Stimulated activated CD8-positive, alpha-beta memory T cell treated with anti-CD3 and anti-CD28 coated beads, Interleukin-15, amount 100 ng/mL, for 24 hours (primary cell): ENCODE data around the gene WDR81.

Source experiments
- DNase-seq: peaks from one replicate; pipeline ENCODE4 v3.0.0-alpha.2; 2020; ENCODE audit warnings: low read depth

The WDR81 gene

GRCh38 chr17:1782171-1782567, 57.7 kb downstream of the WDR81 start:
- DNase-seq, result no peak

GRCh38 chr17:1783271-1783670, 58.8 kb downstream of the WDR81 start:
- DNase-seq, result no peak

DNA sequence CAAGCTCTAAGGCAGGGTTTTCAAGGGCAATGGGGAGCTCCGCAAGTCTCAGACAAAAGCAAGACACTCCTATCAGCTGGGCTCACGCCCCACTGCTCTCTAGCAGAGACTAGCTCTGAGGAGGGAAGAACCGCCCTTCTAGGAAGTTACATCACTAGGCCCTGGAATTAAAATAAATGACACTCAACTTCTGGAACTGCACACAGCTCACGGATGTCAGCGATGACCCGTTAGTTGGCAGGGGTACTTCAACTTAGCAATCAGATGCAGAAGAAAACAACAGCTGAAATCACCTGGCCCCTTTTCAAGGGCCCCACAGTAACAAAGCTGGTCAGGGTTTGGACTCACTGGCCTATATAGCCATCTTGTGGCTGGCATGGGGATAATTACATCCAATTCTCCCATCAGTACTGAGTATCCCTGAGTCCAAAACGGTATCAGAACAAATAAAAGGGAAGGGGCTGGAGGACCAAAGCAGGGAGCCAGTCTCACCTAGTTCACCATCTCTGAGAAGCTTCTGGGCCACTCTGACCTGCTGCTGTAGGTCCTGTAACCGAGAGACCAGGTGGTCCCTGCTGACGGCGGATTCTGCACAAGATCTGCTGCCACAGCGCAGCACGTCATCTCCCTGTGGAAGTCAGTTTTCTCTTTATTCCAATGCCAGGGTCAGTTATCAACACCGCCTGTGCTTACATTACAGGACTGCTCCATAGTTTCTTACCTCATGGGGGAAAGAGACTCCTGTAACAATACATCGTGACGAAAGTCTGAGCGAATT, 59.5 kb downstream of the WDR81 start:
- no peak for DNase-seq

DNA sequence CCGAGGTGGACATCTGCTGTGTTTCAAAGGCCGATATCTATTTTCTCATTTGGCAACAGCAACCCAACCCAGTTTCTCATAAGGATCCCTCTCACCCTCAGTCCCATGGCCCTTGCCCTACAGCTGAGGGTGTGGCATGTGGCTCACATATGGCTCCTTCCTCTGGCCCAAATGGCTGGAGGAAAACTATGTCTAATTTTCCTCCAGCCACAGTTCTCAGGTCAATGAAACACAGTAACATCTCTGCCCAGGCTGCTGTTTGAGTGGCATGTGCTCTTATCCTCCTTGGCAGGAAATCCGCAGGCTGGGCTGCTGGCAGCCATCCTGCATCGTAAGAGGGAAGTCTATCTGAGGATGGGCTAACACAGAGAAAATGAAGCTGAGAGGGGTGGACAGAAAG, 61.4 kb downstream of the WDR81 start:
- DNase-seq, result no peak

- DNase-seq, result no peak
Measured at GRCh38 chr17:1786708-1787107, 62.2 kb downstream of the WDR81 start.

GRCh38 chr17:1787301-1787902, 62.9 kb downstream of the WDR81 start:
- DNase-seq, result no peak
